Measurements from ENCODE around the gene NFIX. TPM values are rescaled to one million over a fixed set of nuclear protein-coding genes. Genes with fewer than 3 reads are reported as not detected.
A peak's percentile ranks its signal among the peaks of the same experiment; 100 is the strongest.

Gene NFIX
- total and polyA plus RNA-seq, 2 of the 13 experiments (the other 11 are each of a cell fraction or from before 2014, with no cell fraction given): 3.4 to 5.4 TPM

DNA sequence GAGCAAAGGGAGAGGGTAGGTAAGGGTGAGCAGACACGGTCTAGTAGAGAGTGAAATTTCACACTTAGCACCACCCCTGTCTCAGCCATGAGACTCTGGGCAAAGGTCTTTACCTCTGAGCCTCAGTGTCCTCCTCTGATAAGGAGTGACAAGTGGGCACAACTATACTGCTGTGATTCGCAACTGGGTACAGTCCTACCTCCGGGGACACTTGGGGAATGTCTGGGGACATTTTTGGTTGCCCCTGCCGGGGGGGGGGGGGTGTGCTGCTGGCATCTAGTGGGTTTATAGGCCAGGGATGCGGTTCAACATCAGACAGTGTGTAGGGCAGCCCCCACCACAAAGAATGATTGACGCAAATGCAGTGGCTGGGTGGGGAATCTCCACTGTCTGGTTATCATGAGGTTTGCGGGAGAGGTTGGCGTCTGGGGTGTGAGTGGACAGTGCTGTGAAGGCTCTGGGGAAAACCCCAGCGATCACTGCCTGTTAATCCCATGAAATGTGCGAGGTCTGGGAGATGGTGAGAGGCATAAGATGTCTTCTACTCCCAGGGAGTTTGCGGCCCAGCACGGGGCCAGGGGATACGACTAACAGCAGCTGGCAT, 127.1 kb downstream of the NFIX start (continued):
- no peak for TF ChIP-seq ZNF530 (CRISPR knock-in tag; IDR thresholded peaks at IDR 0.05; ENCODE audit: low read depth)
- no peak for TF ChIP-seq ZBTB20 (CRISPR knock-in tag; IDR thresholded peaks at IDR 0.05; ENCODE audit: borderline replicate concordance, low read depth)
- TF ChIP-seq KDM6A (CRISPR knock-in tag; IDR thresholded peaks at IDR 0.05; ENCODE audit: low read depth): no peak
- TF ChIP-seq RORA (CRISPR knock-in tag; IDR thresholded peaks at IDR 0.05): no peak
- TF ChIP-seq HMG20A (CRISPR knock-in tag; IDR thresholded peaks at IDR 0.05; ENCODE audit: borderline replicate concordance): no peak
- no peak for TF ChIP-seq IRF2 (CRISPR knock-in tag; IDR thresholded peaks at IDR 0.05)
- no peak for TF ChIP-seq MTA1 (CRISPR knock-in tag; IDR thresholded peaks at IDR 0.05; ENCODE audit: borderline replicate concordance)
- TF ChIP-seq TEAD2 (CRISPR knock-in tag; IDR thresholded peaks at IDR 0.05): no peak

GRCh38 chr19:13122980-13123957, 128.0 kb downstream of the NFIX start:
- H3K4me2 ChIP-seq (ENCODE audit: low read depth, low read length): no peak overlapping the region
- DNase-seq (ENCODE audit: low spot score) (no peak), ATAC-seq (no peak), FAIRE-seq (no peak)
- peaks cover 41% of the 10 kb centered on the region for H3K4me1 ChIP-seq (ENCODE audit: insufficient read depth, low read length)
- no peak overlapping the region for H3K9ac ChIP-seq (ENCODE audit: insufficient read depth, low read depth, low read length)
- in situ Hi-C loops (cut with HindIII; ENCODE audit: extremely low pct_ligation_motif_present, low pct_unique_long_range_greater_than_20kb): no loop called here
- H3K27ac ChIP-seq (ENCODE audit: extremely low read length, insufficient read depth, low read length): no peak overlapping the region
- peaks cover 74% of the 10 kb centered on the region for H3K79me2 ChIP-seq (ENCODE audit: insufficient read depth, low read length)
- ChIA-PET CTCF (ENCODE audit: low intra/inter-chr PET ratio, low total read pairs) (no interaction called here), POLR2A (no interaction called here)
- no peak overlapping the region for H3K4me3 ChIP-seq (replicated peaks in 1 of 3; ENCODE audit: insufficient read depth in 1 of 3, low read depth in 2 of 3, low read length in 3 of 3)
- WGBS (ENCODE audit: low lambda C conversion rate): 94% methylated on average over 20 of the region's 20 CpGs
- H3K36me3 ChIP-seq (replicated peaks in 1 of 2; ENCODE audit: control insufficient read depth in 1 of 2, insufficient read depth in 2 of 2, low read length in 2 of 2): peaks cover 8 to 40% of the 10 kb centered on the region in 2 experiments; a peak in 4 of 5 replicates
- intact Hi-C loops (cut with micrococcal nuclease; ENCODE audit: unreplicated experiment): no loop called here
- no peaks in the 10 kb centered on the region for H3K9me3 ChIP-seq (ENCODE audit: low read length)
- H4K20me1 ChIP-seq (ENCODE audit: insufficient read depth, low read length): peaks cover 22% of the 10 kb centered on the region
- no TSS peak for BruUV-seq (replicated peaks)
- no peak overlapping the region for H2AFZ ChIP-seq (ENCODE audit: low read length)
- no peaks in the 10 kb centered on the region for H3K27me3 ChIP-seq (ENCODE audit: control insufficient read depth in 1 of 2, insufficient read depth in 2 of 2, low read length in 2 of 2)
- no peak for TF ChIP-seq ZEB1 (IDR thresholded peaks at IDR 0.05; ENCODE audit: insufficient replicate concordance, low read depth)
- no peak for TF ChIP-seq YEATS2 (CRISPR knock-in tag; IDR thresholded peaks at IDR 0.05; ENCODE audit: borderline replicate concordance)
- peak; percentile 34 for TF ChIP-seq AGO2 (optimal IDR thresholded peaks at IDR 0.05; ENCODE audit: low read depth, low read length)
- no peak for TF ChIP-seq ZNF407 (CRISPR knock-in tag; IDR thresholded peaks at IDR 0.05; ENCODE audit: not compliant biosample characterization)
- TF ChIP-seq ZNF101 (CRISPR knock-in tag; IDR thresholded peaks at IDR 0.05; ENCODE audit: borderline replicate concordance, low read depth): no peak
- no peak for TF ChIP-seq ZFP62 (CRISPR knock-in tag; IDR thresholded peaks at IDR 0.05)
- TF ChIP-seq ONECUT2 (CRISPR knock-in tag; IDR thresholded peaks at IDR 0.05): no peak
